ENCODE data around the gene MGAT4A.
"Not testable (repeated sequence)": the region's sequence is repeated elsewhere in the genome, so short reads cannot be mapped to it uniquely, and the experiment has no call there.

The MGAT4A gene

DNA sequence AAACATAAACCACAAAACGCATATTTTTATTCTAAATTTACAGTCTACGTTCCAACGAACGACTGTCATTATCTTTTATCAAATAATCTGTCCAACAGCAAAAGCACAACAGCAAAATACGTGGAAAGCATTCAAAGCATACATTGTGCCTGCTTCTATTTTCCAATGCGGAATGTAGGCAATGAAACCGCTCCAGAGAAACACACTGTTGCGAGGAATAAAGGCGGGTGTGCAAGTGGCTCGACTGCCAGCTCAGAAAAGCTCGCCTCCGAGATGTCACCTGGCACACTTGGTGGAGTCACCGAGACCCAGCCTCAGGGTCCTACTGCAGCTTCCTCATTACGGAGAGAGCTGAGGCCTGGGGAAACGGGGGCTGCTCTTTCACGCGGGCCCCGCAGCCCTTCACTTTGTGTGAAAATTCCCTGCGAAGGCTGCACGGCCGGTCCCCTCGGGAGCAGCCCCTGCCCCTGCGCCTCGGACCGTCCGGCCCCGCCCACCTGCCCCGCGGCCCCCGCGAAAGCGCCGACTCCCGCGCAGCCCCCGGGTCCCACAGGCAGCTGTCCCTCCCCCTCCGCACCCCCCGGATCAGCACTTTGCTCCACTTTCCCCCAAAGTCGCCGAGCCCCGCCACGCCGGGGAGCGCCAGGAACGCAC, 752 bp downstream of the MGAT4A start:
- peak; percentile 23 for DNase-seq (ENCODE audit: low read depth)

- no peak for DNase-seq (ENCODE audit: low read depth)
These were observed 1.3 kb downstream of the MGAT4A start for GRCh38 chr2:98729652-98730051.

GRCh38 chr2:98728088-98728718, 2.7 kb downstream of the MGAT4A start:
- not testable (repeated sequence) for DNase-seq (ENCODE audit: low read depth)

- DNase-seq (ENCODE audit: low read depth) = no peak
These were observed 3.4 kb downstream of the MGAT4A start for GRCh38 chr2:98727369-98728087.

DNA sequence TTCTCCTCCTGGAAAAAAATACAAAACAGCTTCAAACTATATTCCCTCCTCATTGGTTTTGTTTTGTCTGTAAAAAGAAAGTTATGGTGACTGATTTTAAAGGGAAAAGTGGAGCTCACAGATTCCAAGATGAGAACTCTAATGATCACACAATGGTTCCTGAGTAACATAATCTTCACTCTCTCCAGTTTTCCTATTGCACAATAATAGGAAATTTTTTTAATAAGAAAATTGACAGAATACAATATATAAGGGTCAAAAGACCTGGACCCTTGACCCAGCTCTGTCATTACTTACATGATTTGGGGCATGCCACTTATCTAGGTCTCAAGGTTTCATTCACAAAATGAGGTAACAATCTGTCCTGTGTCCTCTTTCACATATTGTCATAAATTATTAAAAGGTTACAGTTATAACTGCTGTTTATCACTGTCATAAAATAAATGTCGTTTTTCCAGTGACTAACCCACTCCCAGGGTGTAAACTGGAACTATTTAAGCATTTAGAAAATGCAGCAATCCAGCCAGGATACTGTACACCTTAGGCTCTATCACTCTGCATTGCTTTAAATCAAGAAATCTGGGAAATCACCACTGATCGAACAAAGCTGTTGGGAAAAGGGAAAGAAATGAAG, 4.1 kb downstream of the MGAT4A start:
- no peak for DNase-seq (ENCODE audit: low read depth)

GRCh38 chr2:98726205-98726604, 4.7 kb downstream of the MGAT4A start:
- DNase-seq (ENCODE audit: low read depth) = no peak

GRCh38 chr2:98720286-98720685, 10.6 kb downstream of the MGAT4A start:
- DNase-seq (ENCODE audit: low read depth) = no peak

GRCh38 chr2:98717621-98718020, 13.3 kb downstream of the MGAT4A start:
- DNase-seq (ENCODE audit: low read depth) = no peak

DNA sequence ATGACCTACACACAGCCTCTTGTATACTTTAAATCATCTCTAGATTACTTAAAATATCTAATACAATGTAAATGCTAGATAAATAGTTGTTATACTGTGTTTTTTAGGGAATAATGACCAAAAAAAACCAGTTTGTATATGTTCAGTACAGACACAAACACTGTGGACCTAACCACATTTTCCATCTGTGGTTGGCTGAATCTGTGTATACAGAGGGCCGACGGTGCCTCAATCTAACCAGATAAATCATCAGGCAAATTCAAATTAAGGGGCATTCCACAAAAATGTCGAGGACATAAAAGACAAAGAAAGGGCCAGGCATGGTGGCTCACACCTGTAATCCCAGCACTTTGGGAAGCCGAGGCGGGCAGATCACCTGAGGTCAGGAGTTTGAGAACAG, 14.1 kb downstream of the MGAT4A start:
- no peak for DNase-seq (ENCODE audit: low read depth)

- no peak for DNase-seq (ENCODE audit: low read depth)
These were observed 15.0 kb downstream of the MGAT4A start for GRCh38 chr2:98715812-98716451.

DNA sequence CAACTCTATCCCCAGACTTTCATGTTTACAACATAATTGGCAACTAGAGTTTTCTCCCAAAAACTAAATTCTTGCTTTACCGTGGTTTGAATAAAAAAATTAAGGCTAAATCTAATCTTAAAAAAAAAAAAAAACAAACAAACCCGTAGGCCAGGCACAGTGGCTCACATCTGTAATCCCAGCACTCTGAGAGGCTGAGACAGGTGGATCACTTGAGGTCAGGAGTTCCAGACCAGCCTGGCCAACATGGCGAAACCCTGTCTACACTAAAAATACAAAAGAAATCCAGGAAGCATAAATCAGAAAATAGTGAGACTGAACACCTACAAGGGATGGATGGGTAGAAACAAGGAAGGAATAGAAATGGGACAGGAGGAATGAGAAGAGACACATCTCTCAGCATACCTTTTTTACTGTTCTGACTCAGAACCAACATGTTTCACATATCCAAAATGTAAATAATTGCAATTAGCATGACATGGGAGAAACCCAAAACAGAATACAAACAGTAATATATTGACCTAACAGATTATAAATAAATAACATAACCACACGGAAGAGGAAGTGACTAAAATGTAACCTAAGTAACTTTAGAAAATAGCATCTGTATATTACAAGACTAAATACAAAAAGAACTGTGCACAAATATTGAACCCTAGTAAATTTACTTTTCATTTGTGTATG, 17.5 kb downstream of the MGAT4A start:
- no peak for DNase-seq (ENCODE audit: low read depth)

DNA sequence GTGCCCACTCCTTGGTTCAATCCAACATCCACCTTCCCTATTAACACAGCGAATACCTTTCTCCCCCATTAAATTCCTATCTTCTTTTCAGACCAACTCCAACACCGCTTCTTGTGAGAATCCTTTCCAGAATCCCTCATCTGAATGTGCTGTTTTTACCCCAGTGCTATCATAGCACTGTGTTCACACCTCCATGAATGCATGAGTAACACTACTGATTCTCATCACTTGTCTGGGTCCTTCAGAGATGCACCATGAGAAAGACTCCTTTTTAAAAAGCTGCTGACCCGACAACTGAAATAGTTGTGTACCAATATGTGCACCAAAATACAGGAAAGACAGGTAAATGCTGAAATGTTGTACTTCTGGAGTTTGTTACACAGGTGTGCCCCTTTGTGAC, 18.8 kb downstream of the MGAT4A start:
- DNase-seq (ENCODE audit: low read depth) = no peak

DNA sequence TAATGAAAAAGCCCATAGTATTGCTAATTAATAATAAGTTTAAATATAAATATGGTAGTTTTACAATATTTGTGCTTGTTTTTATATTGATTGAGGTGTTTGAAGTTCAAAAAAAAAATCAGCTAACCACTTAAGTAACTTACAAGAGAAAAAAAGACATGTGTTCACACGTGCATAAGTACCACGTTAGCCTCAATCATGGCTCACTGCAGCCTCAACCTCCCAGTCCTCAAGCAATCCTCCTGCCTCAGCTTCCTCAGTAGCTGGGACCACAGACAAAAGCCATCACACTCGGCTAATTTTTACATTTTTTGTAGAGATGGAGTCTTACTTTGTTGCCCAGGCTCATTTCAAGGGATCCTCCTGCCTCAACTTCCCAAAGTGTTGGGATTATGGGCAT, 19.4 kb downstream of the MGAT4A start:
- DNase-seq (ENCODE audit: low read depth) = no peak

DNA sequence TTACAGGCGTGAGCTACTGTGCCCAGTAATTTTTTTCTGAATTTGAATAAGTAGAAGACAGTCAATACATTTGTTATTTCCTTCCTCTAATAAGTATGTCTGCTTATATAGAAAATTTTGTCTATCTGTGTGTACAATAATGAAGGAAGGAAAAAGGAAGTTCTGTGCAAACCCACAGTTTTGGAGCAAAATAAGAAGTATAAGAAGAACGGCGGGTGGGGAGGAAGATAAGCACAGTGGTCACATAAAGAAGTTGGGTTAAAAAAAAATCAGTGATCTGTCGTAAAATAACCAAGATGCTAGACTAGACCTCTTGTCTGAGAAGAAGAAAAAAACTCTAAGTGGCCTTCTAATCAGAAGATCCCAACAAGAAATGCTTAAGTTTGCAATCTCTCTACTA, 20.2 kb downstream of the MGAT4A start:
- DNase-seq (ENCODE audit: low read depth) = no peak

GRCh38 chr2:98709535-98709934, 21.4 kb downstream of the MGAT4A start:
- no peak for DNase-seq (ENCODE audit: low read depth)

GRCh38 chr2:98708396-98709186, 22.3 kb downstream of the MGAT4A start:
- DNase-seq (ENCODE audit: low read depth) = no peak

- DNase-seq (ENCODE audit: low read depth) = no peak
These were observed 24.3 kb downstream of the MGAT4A start for GRCh38 chr2:98706591-98706990.

DNA sequence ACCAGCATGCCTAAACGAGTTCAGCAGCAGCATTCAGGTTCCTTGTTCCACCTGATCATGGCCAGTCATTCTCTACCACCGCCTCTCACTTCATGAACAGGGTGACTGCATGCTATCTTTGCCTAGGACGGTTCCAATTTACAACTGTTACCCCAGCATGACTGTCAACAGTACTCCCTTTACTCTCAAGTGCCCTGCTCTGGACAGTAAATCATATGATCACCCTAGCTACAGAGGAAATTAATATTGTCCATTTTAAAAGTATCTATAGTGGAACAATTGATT, 25.7 kb downstream of the MGAT4A start:
- DNase-seq (ENCODE audit: low read depth) = no peak

DNA sequence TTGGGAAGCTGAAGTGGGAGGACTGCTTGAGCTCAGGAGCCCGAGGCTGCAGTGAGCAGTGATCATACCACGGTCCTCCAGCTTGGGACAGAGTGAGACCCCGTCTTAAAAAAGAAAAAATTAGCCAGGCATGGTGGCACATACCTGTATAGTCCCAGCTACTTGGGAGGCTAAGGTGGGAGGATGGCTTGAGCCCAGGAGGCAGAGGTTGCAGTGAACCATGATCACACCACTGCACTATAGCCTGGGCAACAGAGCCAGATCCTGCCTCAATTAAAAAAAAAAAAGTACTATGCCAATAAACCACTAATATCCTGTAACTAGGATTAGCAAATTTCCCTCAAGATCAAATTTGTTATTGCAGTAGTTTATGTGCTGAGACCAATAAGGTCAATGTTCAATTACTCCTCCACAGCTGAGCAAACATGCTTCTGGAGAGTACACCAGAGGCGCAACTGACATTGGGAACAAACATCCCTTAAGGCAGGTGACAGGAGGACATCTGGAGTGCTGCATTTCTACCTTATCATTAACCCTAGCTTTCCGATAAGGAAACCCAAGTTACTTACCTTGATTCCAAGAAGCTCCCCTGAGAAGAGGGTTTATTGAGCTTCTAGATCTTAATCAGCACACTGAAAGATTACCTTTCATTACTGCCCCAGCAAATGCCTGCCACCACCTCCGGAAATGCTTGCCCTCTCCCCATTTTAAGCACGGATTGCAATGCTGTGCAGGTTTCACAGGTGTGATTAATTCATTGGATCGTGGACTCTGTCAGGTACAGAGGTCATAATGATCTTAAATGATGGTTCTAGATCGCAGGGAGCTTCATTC, 26.2 kb downstream of the MGAT4A start:
- DNase-seq (ENCODE audit: low read depth) = no peak

DNA sequence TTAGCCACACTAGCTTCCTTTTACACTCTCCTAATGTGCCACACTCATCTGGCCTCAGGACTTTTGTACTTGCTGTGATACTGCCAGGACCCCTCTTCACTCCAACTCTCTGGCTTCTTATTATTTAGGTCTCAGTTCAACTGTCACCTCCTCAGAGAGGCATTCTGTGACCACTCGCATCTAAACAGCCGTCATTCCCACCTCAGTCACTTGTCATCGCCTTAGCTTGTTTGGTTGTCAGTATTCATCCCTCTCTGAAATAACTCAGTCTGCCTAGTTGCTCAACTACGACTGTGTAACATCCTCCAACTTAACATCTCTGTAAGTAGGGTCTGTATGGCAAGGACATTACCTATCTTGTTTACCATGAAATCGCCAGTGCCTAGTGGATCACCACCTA, 27.2 kb downstream of the MGAT4A start:
- DNase-seq (ENCODE audit: low read depth) = no peak

Measured in stimulated activated CD8-positive, alpha-beta memory T cell treated with anti-CD3 and anti-CD28 coated beads, Interleukin-15, amount 100 ng/mL, for 1 hour (primary cell).